ENCODE measurements around the gene CHRND. TPM values are rescaled to one million over a fixed set of nuclear protein-coding genes. Genes with fewer than 3 reads are reported as not detected.

CHRND gene
- total RNA-seq, 1 experiment from 2014 or later = not detected

DNA sequence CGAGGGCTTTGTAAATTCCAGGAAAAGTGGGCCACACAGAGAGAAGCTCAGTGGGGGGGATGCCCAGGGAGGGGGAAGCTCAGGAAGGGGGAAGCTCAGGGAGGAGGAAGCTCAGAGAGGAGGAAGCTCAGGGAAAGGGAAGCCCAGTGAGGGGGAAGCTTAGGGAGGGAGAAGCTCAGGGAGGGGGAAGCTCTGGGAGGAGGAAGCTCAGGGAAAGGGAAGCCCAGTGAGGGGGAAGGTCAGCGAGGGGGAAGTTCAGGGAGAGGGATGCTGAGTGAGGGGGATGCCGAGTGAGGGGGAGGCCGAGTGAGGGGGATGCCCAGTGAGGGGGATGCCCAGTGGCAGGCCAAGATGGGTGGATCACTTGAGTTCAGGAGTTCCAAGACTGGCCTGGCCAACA is 12.7 kb downstream of the CHRND start:
- no peaks in the 10 kb centered on the region; the same call in 1 of the 2 replicates for H3K4me1 ChIP-seq (ENCODE audit: low read length)
- H2AFZ ChIP-seq (ENCODE audit: low read length) = no peak overlapping the region
- H3K79me2 ChIP-seq (ENCODE audit: low read length) = no peaks in the 10 kb centered on the region
- H3K4me3 ChIP-seq (ENCODE audit: low read length) = no peak overlapping the region
- H3K9me2 ChIP-seq (replicated peaks; ENCODE audit: insufficient read depth, low read length) = no peaks in the 10 kb centered on the region
- H3K9me3 ChIP-seq (ENCODE audit: low read length) = peaks cover 7% of the 10 kb centered on the region
- no peak for DNase-seq
- H3K27me3 ChIP-seq (ENCODE audit: low read length) = peaks cover 5% of the 10 kb centered on the region; the same call in 1 of the 2 replicates
- no peak overlapping the region for H3K9ac ChIP-seq (ENCODE audit: low read length)
- no peak overlapping the region for H3K27ac ChIP-seq (ENCODE audit: low read length)
- H3K36me3 ChIP-seq (ENCODE audit: insufficient read depth, low read length) = no peaks in the 10 kb centered on the region; the same call in 1 of the 2 replicates
- H4K20me1 ChIP-seq (ENCODE audit: insufficient read depth, low read depth, low read length) = peaks cover 55% of the 10 kb centered on the region; the same call in 1 of the 2 replicates
- no peak overlapping the region for H3K4me2 ChIP-seq (ENCODE audit: low read depth, low read length, poor library complexity, severe bottlenecking)

DNA sequence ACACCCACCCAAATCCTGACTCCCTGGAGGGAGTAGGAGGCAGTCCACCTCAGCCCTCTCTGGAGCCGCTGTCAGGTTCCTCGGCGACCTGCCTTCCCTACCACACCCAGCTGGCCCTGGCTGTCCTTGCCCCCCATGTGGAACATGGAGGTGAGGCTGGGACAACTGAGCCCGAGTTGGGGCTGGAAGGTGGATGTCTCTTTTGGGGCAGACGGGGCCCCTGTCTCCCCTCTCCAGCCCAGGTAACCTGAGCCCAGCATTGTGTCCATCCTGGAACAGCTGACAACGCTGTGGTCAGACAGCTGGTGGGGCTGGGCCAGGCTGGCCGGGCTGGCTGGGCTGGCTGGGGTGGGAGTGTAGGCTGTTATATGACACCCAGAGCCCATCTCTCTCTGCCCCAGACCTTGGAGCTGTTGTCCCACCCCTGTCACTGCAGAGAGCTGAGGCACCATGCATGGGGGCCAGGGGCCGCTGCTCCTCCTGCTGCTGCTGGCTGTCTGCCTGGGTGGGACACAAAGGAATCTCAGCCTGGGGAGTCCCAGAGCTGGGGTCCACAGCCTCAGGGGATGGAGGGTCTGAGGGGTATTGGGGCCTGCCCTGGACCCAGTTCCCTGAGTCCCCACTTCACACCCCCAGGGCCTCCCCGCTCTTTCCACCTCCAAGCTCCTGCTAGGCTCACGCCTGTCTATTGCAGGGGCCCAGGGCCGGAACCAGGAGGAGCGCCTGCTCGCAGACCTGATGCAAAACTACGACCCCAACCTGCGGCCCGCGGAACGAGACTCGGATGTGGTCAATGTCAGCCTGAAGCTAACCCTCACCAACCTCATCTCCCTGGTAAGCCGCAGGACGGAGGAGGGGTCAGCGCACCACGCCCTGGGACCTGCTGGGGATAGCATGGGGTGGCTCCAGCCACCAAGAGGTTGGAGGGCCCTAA is 13.6 kb downstream of the CHRND start, which contains the start of gene CHRNG:
TSS of gene CHRNG (plus strand) at position 395 of the 934 bp plus-strand sequence. CDS start at position 451, 56 bp downstream.
- Histone ChIP-seq H3K79me2 (ENCODE audit: low read length) (no peaks in the 10 kb centered on the region), H3K9ac (ENCODE audit: low read length) (no peak within 1 kb of the TSS)

DNA sequence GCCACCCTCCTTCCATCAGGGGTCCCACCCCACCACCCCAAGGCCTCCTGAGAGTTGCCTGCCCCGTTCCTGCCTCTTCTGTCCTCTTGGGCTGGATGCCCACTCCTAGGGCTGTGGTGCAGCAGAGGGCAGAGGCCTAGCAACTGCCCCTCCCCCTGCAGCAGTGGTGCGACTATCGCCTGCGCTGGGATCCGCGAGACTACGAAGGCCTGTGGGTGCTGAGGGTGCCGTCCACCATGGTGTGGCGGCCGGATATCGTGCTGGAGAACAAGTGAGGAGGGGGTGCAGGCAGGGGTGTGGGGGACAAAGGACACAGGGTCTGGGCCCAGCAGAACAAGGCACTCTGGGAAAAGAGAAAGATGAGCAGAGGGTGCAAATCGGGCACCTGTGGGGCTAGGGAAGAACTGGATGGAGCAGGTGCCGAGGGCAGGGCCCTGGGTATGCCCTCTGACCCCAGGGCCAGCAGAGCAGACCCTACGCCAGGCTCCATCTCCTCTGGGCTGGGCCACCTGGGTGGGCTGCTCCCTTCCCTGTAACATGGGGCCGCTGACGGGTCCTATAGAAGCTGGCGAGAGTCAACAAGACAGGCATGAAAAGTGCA is 14.6 kb downstream of the CHRND start:
- peaks cover 57% of the 10 kb centered on the region; the same call in 1 of the 2 replicates for H4K20me1 ChIP-seq (ENCODE audit: insufficient read depth, low read depth, low read length)
- H3K27ac ChIP-seq (ENCODE audit: low read length) = no peak overlapping the region
- no peak overlapping the region for H2AFZ ChIP-seq (ENCODE audit: low read length)
- H3K4me2 ChIP-seq (ENCODE audit: low read depth, low read length, poor library complexity, severe bottlenecking) = no peak overlapping the region
- no peaks in the 10 kb centered on the region for H3K79me2 ChIP-seq (ENCODE audit: low read length)
- no peak for DNase-seq
- no peaks in the 10 kb centered on the region for H3K9me2 ChIP-seq (replicated peaks; ENCODE audit: insufficient read depth, low read length)
- H3K27me3 ChIP-seq (ENCODE audit: low read length) = peaks cover 3% of the 10 kb centered on the region; the same call in 1 of the 2 replicates
- peaks cover under 1% of the 10 kb centered on the region; the same call in 1 of the 2 replicates for H3K36me3 ChIP-seq (ENCODE audit: insufficient read depth, low read length)
- H3K4me3 ChIP-seq (ENCODE audit: low read length) = no peak overlapping the region
- H3K9ac ChIP-seq (ENCODE audit: low read length) = no peak overlapping the region
- no peaks in the 10 kb centered on the region for H3K4me1 ChIP-seq (ENCODE audit: low read length)
- H3K9me3 ChIP-seq (ENCODE audit: low read length) = peaks cover 7% of the 10 kb centered on the region

More for the DNA sequence above, 13.6 kb downstream of the CHRND start, which contains the start of gene CHRNG:
- Histone ChIP-seq H3K4me3 (ENCODE audit: low read length) (no peak within 1 kb of the TSS), H3K27me3 (ENCODE audit: low read length) (peaks cover 3% of the 10 kb centered on the region; the same call in 1 of the 2 replicates), H3K9me3 (ENCODE audit: low read length) (peaks cover 7% of the 10 kb centered on the region), H3K9me2 (replicated peaks; ENCODE audit: insufficient read depth, low read length) (no peaks in the 10 kb centered on the region), H3K4me1 (ENCODE audit: low read length) (no peaks in the 10 kb centered on the region; the same call in 1 of the 2 replicates), H3K36me3 (ENCODE audit: insufficient read depth, low read length) (no peaks in the 10 kb centered on the region; the same call in 1 of the 2 replicates), H2AFZ (ENCODE audit: low read length) (no peak within 1 kb of the TSS), H3K4me2 (ENCODE audit: low read depth, low read length, poor library complexity, severe bottlenecking) (no peak within 1 kb of the TSS), H4K20me1 (ENCODE audit: insufficient read depth, low read depth, low read length) (peaks cover 54% of the 10 kb centered on the region; the same call in 1 of the 2 replicates), H3K27ac (ENCODE audit: low read length) (no peak within 1 kb of the TSS)
- no peak for DNase-seq

DNA sequence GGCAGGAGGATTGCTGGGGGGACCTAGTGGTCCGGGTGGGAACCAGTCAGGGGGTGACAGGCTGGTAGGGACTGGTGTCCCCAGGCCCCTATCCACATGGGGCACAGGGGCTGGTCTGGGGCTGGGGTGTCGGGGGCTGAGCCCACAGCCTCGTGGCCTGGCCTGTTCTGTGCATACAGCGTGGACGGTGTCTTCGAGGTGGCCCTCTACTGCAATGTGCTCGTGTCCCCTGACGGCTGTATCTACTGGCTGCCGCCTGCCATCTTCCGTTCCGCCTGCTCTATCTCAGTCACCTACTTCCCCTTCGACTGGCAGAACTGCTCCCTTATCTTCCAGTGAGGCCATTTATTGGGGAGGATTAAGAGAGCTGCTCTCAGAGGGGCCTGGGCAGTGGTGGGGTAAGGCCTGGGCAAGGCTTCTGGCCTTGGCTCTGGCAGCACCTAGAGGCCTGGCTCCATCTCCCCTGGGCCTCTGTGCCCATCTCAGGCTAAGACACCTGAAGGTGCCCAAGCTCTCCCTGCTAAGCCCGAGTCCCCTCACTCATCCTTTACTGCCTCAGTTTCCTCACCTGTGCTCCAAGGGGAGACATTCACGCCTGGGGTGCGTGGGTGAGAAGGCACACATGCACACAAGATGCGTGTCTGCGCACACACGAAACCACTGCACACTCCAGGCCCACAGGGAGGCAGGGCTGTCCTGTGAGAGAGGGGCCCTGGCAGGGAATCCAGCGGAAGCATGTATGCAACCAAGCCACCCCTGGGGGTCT is 15.4 kb downstream of the CHRND start:
- H3K27me3 ChIP-seq (ENCODE audit: low read length) = no peaks in the 10 kb centered on the region; the same call in 1 of the 2 replicates
- no peak overlapping the region for H2AFZ ChIP-seq (ENCODE audit: low read length)
- H3K36me3 ChIP-seq (ENCODE audit: insufficient read depth, low read length) = peaks cover 3% of the 10 kb centered on the region; the same call in 1 of the 2 replicates
- H3K9me3 ChIP-seq (ENCODE audit: low read length) = peaks cover 3% of the 10 kb centered on the region
- no peak overlapping the region for H3K27ac ChIP-seq (ENCODE audit: low read length)
- H3K4me2 ChIP-seq (ENCODE audit: low read depth, low read length, poor library complexity, severe bottlenecking) = no peak overlapping the region
- no peaks in the 10 kb centered on the region for H3K4me1 ChIP-seq (ENCODE audit: low read length)
- no peak overlapping the region for H3K9ac ChIP-seq (ENCODE audit: low read length)
- no peaks in the 10 kb centered on the region for H3K9me2 ChIP-seq (replicated peaks; ENCODE audit: insufficient read depth, low read length)
- H4K20me1 ChIP-seq (ENCODE audit: insufficient read depth, low read depth, low read length) = peaks cover 61% of the 10 kb centered on the region; the same call in 1 of the 2 replicates
- no peak for DNase-seq
- no peak overlapping the region for H3K4me3 ChIP-seq (ENCODE audit: low read length)
- H3K79me2 ChIP-seq (ENCODE audit: low read length) = no peaks in the 10 kb centered on the region

DNA sequence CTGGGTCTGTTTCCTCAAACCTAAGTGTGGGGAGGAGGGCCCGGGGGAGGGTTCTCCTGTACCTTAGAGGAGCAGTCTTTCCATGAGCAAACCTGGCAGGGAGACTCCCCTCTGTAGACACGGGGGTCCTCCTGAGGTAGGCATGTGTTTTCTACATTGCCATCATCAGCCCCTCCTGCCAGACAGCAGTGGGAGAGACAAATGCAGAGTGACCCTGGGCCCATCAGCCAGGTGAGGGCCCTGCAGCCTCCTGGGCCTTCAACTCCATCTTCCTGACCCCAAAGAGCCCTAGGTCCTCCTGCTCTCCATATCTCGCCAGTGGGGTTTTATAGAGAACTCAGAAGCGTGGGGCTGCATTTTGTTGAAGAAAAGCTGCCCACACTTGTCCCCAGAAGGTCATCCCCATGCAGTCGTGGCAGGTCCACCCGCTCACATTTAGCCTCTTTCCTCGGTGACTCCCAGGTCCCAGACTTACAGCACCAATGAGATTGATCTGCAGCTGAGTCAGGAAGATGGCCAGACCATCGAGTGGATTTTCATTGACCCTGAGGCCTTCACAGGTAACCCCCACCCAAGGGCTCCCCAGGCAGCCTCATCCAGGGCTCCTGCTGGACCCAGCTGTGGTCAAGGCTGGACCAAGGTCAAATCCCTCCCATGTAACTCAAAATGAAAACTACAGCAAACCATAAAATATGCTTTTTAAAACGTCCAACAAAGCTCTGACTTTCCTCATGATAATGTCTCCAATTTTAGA is 16.2 kb downstream of the CHRND start:
- 0 out of 2 replicates have a peak, but pooled peaks cover 3% of the 10 kb centered on the region for H3K36me3 ChIP-seq (ENCODE audit: insufficient read depth, low read length)
- no peak overlapping the region for H3K4me2 ChIP-seq (ENCODE audit: low read depth, low read length, poor library complexity, severe bottlenecking)
- H3K9me2 ChIP-seq (replicated peaks; ENCODE audit: insufficient read depth, low read length) = no peaks in the 10 kb centered on the region
- no peaks in the 10 kb centered on the region for H3K4me1 ChIP-seq (ENCODE audit: low read length)
- H3K9ac ChIP-seq (ENCODE audit: low read length) = no peak overlapping the region
- H3K27ac ChIP-seq (ENCODE audit: low read length) = no peak overlapping the region
- no peak for DNase-seq
- no peak overlapping the region for H2AFZ ChIP-seq (ENCODE audit: low read length)
- peaks cover 61% of the 10 kb centered on the region; the same call in 1 of the 2 replicates for H4K20me1 ChIP-seq (ENCODE audit: insufficient read depth, low read depth, low read length)
- H3K9me3 ChIP-seq (ENCODE audit: low read length) = no peaks in the 10 kb centered on the region
- H3K4me3 ChIP-seq (ENCODE audit: low read length) = no peak overlapping the region
- no peaks in the 10 kb centered on the region for H3K27me3 ChIP-seq (ENCODE audit: low read length)
- peaks cover under 1% of the 10 kb centered on the region for H3K79me2 ChIP-seq (ENCODE audit: low read length)

DNA sequence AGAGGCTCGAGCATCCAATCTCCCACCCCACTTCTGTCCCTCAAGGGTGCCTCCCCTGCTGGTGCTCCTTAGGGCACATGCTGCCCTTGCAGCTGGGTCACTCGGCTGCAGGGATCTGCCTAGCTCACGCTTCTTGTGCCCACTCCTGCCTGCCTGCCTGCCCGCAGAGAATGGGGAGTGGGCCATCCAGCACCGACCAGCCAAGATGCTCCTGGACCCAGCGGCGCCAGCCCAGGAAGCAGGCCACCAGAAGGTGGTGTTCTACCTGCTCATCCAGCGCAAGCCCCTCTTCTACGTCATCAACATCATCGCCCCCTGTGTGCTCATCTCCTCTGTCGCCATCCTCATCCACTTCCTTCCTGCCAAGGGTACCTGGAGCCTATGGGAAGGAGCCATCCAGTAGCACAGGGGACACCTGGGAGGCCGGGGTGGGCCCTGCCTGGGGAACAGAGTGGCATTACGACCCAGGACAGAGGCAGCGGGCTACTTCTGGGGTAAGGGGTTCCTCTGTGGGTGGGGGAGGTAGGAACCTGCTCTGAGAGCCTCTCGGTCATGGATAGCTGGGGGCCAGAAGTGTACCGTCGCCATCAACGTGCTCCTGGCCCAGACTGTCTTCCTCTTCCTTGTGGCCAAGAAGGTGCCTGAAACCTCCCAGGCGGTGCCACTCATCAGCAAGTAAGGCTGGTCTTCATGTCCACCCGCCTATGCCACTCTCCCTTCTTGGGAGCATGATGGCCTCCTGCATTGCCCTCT is 16.9 kb downstream of the CHRND start:
- Histone ChIP-seq H3K79me2 (ENCODE audit: low read length) (peaks cover 9% of the 10 kb centered on the region), H3K4me2 (ENCODE audit: low read depth, low read length, poor library complexity, severe bottlenecking) (no peak overlapping the region), H3K36me3 (ENCODE audit: insufficient read depth, low read length) (peaks cover 10% of the 10 kb centered on the region; the same call in 1 of the 2 replicates), H3K9me2 (replicated peaks; ENCODE audit: insufficient read depth, low read length) (no peaks in the 10 kb centered on the region), H3K9me3 (ENCODE audit: low read length) (no peaks in the 10 kb centered on the region), H4K20me1 (ENCODE audit: insufficient read depth, low read depth, low read length) (peaks cover 59% of the 10 kb centered on the region; the same call in 1 of the 2 replicates), H3K4me1 (ENCODE audit: low read length) (no peaks in the 10 kb centered on the region), H3K9ac (ENCODE audit: low read length) (no peak overlapping the region), H2AFZ (ENCODE audit: low read length) (no peak overlapping the region), H3K4me3 (ENCODE audit: low read length) (no peak overlapping the region), H3K27ac (ENCODE audit: low read length) (no peak overlapping the region), H3K27me3 (ENCODE audit: low read length) (no peaks in the 10 kb centered on the region)
- DNase-seq = no peak

DNA sequence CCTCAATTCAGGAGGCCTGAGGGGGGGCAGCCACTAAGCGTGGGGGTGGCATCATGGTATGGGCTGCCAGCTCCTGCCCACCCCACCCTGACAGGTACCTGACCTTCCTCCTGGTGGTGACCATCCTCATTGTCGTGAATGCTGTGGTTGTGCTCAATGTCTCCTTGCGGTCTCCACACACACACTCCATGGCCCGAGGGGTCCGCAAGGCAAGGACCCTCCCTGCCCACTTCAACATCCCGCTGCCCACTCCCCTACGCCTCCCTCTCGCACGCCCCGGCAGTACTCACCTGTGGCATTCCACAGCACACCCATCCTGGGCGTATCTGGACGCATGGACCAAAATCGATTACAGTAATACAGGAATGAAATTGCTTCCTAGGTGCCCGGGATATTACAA is 17.5 kb downstream of the CHRND start:
- peaks cover 15% of the 10 kb centered on the region for H3K79me2 ChIP-seq (ENCODE audit: low read length)
- H3K4me3 ChIP-seq (ENCODE audit: low read length) = no peak overlapping the region
- no peaks in the 10 kb centered on the region for H3K27me3 ChIP-seq (ENCODE audit: low read length)
- H3K9me3 ChIP-seq (ENCODE audit: low read length) = no peaks in the 10 kb centered on the region
- no peak overlapping the region for H3K4me2 ChIP-seq (ENCODE audit: low read depth, low read length, poor library complexity, severe bottlenecking)
- peaks cover 13% of the 10 kb centered on the region; the same call in 1 of the 2 replicates for H3K36me3 ChIP-seq (ENCODE audit: insufficient read depth, low read length)
- DNase-seq = no peak
- no peaks in the 10 kb centered on the region for H3K9me2 ChIP-seq (replicated peaks; ENCODE audit: insufficient read depth, low read length)
- no peak overlapping the region for H2AFZ ChIP-seq (ENCODE audit: low read length)
- H3K4me1 ChIP-seq (ENCODE audit: low read length) = no peaks in the 10 kb centered on the region
- no peak overlapping the region for H3K27ac ChIP-seq (ENCODE audit: low read length)
- peaks cover 55% of the 10 kb centered on the region; the same call in 1 of the 2 replicates for H4K20me1 ChIP-seq (ENCODE audit: insufficient read depth, low read depth, low read length)
- no peak overlapping the region for H3K9ac ChIP-seq (ENCODE audit: low read length)

All from Karpas-422 (cell line).